22Rv1 (cell line): Measurements from ENCODE around the gene ZNF862.

ENCODE experiments used
- CTCF ChIP-seq: fragments of 450-650 bp; IDR thresholded peaks from 2 replicates; pipeline ENCODE4 v1.5.1; 2017; ENCODE audit warnings: mild to moderate bottlenecking
- ZFX ChIP-seq: fragments of 450-650 bp; IDR thresholded peaks from 2 replicates; pipeline ENCODE4 v1.6.1; 2017; ENCODE audit warnings: antibody characterized with exemption, borderline replicate concordance

GRCh38 chr7:149809215-149809614, 29.0 kb upstream of the ZNF862 start:
- TF ChIP-seq CTCF: no peak
- TF ChIP-seq ZFX: no peak
